ENCODE results near the gene TES. TPM values are rescaled to one million over a fixed set of nuclear protein-coding genes. Genes with fewer than 3 reads are reported as not detected.

The TES gene
- total RNA-seq, 2 donors from 2014 or later, result 46.6 to 96.6 TPM

- intact Hi-C loops (cut with DNase I), result loop anchor here (5.0 to 10.0 kb wide), 4 partner anchors 46 to 256 kb away; partner anchors contain the start of gene CAV1
- no peak for DNase-seq (ENCODE audit: low spot score)
- no peaks in the 10 kb centered on the region for H3K27me3 ChIP-seq (replicated peaks; ENCODE audit: insufficient read depth)
- H3K27ac ChIP-seq, result peak overlapping the region in 1 of 2 donors; percentile 22
- TF ChIP-seq POLR2AphosphoS5 (IDR thresholded peaks at IDR 0.05) (no peak), POLR2A (IDR thresholded peaks at IDR 0.05) (no peak), CTCF (IDR thresholded peaks at IDR 0.05) (no peak)
- H3K36me3 ChIP-seq, result no peaks in the 10 kb centered on the region
- 30% methylated on average over 5 of the region's 5 CpGs for WGBS
- no peaks in the 10 kb centered on the region for H3K9me3 ChIP-seq
- peaks cover 4% of the 10 kb centered on the region for H3K4me1 ChIP-seq (replicated peaks)
- H3K4me3 ChIP-seq, result no peak overlapping the region
Measured at GRCh38 chr7:116271161-116271913, 61.0 kb downstream of the TES start.

GRCh38 chr7:116271963-116272886, 61.9 kb downstream of the TES start:
- H3K4me1 ChIP-seq (replicated peaks), result peaks cover 4% of the 10 kb centered on the region
- no peaks in the 10 kb centered on the region for H3K27me3 ChIP-seq (replicated peaks; ENCODE audit: insufficient read depth)
- H3K27ac ChIP-seq, result peak overlapping the region; percentile 28 to 34
- 44% methylated on average over 4 of the region's 4 CpGs for WGBS
- H3K4me3 ChIP-seq, result no peak overlapping the region
- intact Hi-C loops (cut with DNase I), result loop anchor here (5.0 to 10.0 kb wide), 4 partner anchors 45 to 255 kb away; partner anchors contain the start of gene CAV1
- H3K36me3 ChIP-seq, result no peaks in the 10 kb centered on the region
- peak; percentile 64 for DNase-seq (ENCODE audit: low spot score)
- TF ChIP-seq CTCF (IDR thresholded peaks at IDR 0.05) (no peak), POLR2AphosphoS5 (IDR thresholded peaks at IDR 0.05) (peak; percentile 87), POLR2A (IDR thresholded peaks at IDR 0.05) (no peak)
- no peaks in the 10 kb centered on the region for H3K9me3 ChIP-seq

GRCh38 chr7:116273283-116273917, 63.1 kb downstream of the TES start:
- no peaks in the 10 kb centered on the region for H3K27me3 ChIP-seq (replicated peaks; ENCODE audit: insufficient read depth)
- H3K36me3 ChIP-seq, result no peaks in the 10 kb centered on the region
- peak overlapping the region in 1 of 2 donors; percentile 26 for H3K27ac ChIP-seq
- DNase-seq (ENCODE audit: low spot score), result no peak
- H3K9me3 ChIP-seq, result no peaks in the 10 kb centered on the region
- 12% methylated on average over 4 of the region's 4 CpGs for WGBS
- intact Hi-C loops (cut with DNase I), result loop anchor here (5.0 to 10.0 kb wide), 4 partner anchors 44 to 254 kb away; partner anchors contain the start of gene CAV1
- no peak overlapping the region for H3K4me3 ChIP-seq
- H3K4me1 ChIP-seq (replicated peaks), result peaks cover 4% of the 10 kb centered on the region
- TF ChIP-seq POLR2AphosphoS5 (IDR thresholded peaks at IDR 0.05), result peak; percentile 53
- TF ChIP-seq POLR2A (IDR thresholded peaks at IDR 0.05), result no peak

GRCh38 chr7:116273918-116274301, 63.6 kb downstream of the TES start:
- intact Hi-C loops (cut with DNase I), result loop anchor here (5.0 to 10.0 kb wide), 4 partner anchors 43 to 253 kb away; partner anchors contain the start of gene CAV1
- WGBS, result 91% methylated on average over 1 of the region's 1 CpG

More at GRCh38 chr7:116273918-116274301, 63.6 kb downstream of the TES start:
- H3K4me3 ChIP-seq, result no peak overlapping the region
- no peak for DNase-seq (ENCODE audit: low spot score)
- no peaks in the 10 kb centered on the region for H3K36me3 ChIP-seq
- no peak for TF ChIP-seq CTCF (IDR thresholded peaks at IDR 0.05)
- TF ChIP-seq POLR2AphosphoS5 (IDR thresholded peaks at IDR 0.05), result no peak
- TF ChIP-seq POLR2A (IDR thresholded peaks at IDR 0.05), result no peak
- H3K9me3 ChIP-seq, result no peaks in the 10 kb centered on the region
- H3K4me1 ChIP-seq (replicated peaks), result peaks cover 4% of the 10 kb centered on the region
- peak overlapping the region in 1 of 2 donors; percentile 26 for H3K27ac ChIP-seq
- H3K27me3 ChIP-seq (replicated peaks; ENCODE audit: insufficient read depth), result no peaks in the 10 kb centered on the region
